ENCODE results near the gene NACA.
A peak's percentile ranks its signal among the peaks of the same experiment; 100 is the strongest.
"Not testable (repeated sequence)": the region's sequence is repeated elsewhere in the genome, so short reads cannot be mapped to it uniquely, and the experiment has no call there.

The NACA gene

DNA sequence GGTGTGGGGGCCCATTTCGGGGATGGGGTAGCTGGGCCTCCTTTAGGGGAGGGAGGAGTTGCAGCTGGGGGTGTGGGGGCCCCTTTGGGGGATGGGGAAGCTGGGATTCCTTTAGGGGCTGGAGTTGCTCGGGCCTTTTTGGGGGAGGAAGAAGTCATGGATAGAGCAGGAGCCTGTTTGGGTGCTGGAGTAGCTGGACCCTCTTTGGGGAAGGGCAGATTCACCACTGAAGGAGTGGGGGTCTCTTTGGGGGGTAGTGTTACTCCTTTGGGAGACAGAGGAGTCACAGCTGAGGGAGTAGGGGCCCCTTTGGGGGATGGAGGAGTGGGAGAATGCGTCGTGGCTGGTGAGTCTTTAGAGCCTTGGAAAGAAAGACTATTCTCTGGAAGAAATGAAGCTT lies 6.5 kb downstream of the NACA start:
- peaks cover 37% of the 10 kb centered on the region for H3K4me1 ChIP-seq (ENCODE audit: control insufficient read depth, insufficient read depth, low read length, poor library complexity, severe bottlenecking)

DNA sequence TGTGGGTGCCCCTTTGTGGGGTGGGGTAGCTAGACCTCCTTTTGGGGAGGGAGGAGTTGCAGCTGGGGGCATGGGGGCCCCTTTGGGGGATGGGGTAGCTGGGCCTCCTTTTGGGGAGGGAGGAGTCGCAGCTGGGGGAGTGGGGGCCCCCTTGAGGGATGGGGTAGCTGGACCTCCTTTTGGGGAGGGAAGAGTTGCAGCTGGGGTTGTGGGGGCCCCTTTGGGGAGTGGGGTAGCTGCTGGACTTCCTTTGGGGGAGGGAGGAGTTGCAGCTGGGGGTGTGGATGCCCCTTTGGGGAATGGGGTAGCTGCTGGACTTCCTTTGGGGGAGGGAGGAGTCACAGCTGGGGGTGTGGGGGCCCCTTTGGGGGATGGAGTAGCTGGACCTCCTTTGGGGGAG lies 7.0 kb downstream of the NACA start:
- Histone ChIP-seq H3K4me3 (ENCODE audit: insufficient read depth, low read depth, low read length, poor library complexity, severe bottlenecking) (no peak overlapping the region), H3K9me3 (ENCODE audit: control insufficient read depth, low read length) (no peaks in the 10 kb centered on the region), H3K4me1 (ENCODE audit: control insufficient read depth, insufficient read depth, low read length, poor library complexity, severe bottlenecking) (peaks cover 33% of the 10 kb centered on the region), H3K27ac (ENCODE audit: insufficient read depth, low read length, poor library complexity, severe bottlenecking) (no peak overlapping the region), H3K27me3 (replicated peaks; ENCODE audit: control insufficient read depth, insufficient read depth, low read length, poor library complexity, severe bottlenecking) (no peaks in the 10 kb centered on the region), H3K36me3 (ENCODE audit: control insufficient read depth, insufficient read depth, low read length) (peaks cover 73% of the 10 kb centered on the region)
- DNase-seq, result no peak

More for the DNA sequence above, 6.5 kb downstream of the NACA start:
- no peaks in the 10 kb centered on the region for H3K9me3 ChIP-seq (ENCODE audit: control insufficient read depth, low read length)
- H3K4me3 ChIP-seq (ENCODE audit: insufficient read depth, low read depth, low read length, poor library complexity, severe bottlenecking), result no peak overlapping the region
- H3K27me3 ChIP-seq (replicated peaks; ENCODE audit: control insufficient read depth, insufficient read depth, low read length, poor library complexity, severe bottlenecking), result no peaks in the 10 kb centered on the region
- no peak overlapping the region for H3K27ac ChIP-seq (ENCODE audit: insufficient read depth, low read length, poor library complexity, severe bottlenecking)
- no peak for DNase-seq
- H3K36me3 ChIP-seq (ENCODE audit: control insufficient read depth, insufficient read depth, low read length), result peaks cover 69% of the 10 kb centered on the region

DNA sequence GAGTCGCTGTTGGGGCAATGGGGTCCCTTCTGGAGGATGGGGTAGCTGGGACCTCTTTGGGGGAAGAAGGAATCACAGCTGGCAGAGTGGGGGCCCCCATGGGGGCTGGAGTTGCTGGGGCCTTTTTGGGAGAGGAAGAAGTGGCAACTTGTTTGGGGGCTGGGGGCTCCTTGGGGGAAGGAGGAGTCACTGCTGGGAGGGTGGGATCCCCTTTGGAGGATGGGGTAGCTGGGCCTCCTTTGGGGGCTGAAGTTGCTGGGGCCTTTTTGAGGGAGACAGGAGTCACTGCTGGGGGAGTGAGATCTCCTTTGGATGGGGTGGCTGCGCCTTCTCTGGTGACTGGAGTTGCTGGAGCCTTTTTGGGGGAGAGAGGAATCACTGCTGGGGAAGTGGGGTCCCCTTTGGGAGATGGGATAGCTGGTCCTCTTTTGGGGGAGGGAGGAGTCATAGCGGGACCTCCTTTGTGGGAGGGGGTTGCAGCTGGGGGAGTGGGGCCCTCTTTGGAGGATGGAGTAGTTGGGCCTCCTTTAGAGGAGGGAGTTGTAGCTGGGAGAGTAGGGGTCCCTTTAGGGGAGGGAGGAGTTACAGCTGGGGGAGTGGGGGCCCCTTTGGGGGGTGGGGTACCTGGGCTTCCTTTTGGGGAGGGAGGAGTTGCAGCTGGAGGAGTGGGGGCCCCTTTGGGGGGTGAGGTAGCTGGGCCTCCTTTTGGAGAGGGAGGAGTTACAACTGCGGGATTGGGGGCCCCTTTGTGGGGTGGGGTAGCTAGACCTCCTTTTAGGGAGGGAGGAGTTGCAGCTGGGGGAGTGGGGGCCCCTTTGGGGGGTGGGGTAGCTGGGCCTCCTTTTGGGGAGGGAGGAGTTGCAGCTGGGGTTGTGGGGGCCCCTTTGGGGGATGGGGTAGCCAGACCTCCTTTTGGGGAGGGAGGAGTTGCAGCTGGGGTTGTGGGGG lies 7.9 kb downstream of the NACA start:
- Histone ChIP-seq H3K9me3 (ENCODE audit: control insufficient read depth, low read length) (no peaks in the 10 kb centered on the region), H3K27me3 (replicated peaks; ENCODE audit: control insufficient read depth, insufficient read depth, low read length, poor library complexity, severe bottlenecking) (no peaks in the 10 kb centered on the region), H3K27ac (ENCODE audit: insufficient read depth, low read length, poor library complexity, severe bottlenecking) (peak overlapping the region; percentile 45), H3K4me1 (ENCODE audit: control insufficient read depth, insufficient read depth, low read length, poor library complexity, severe bottlenecking) (peaks cover 26% of the 10 kb centered on the region), H3K36me3 (ENCODE audit: control insufficient read depth, insufficient read depth, low read length) (peaks cover 83% of the 10 kb centered on the region), H3K4me3 (ENCODE audit: insufficient read depth, low read depth, low read length, poor library complexity, severe bottlenecking) (no peak overlapping the region)
- no peak for DNase-seq

DNA sequence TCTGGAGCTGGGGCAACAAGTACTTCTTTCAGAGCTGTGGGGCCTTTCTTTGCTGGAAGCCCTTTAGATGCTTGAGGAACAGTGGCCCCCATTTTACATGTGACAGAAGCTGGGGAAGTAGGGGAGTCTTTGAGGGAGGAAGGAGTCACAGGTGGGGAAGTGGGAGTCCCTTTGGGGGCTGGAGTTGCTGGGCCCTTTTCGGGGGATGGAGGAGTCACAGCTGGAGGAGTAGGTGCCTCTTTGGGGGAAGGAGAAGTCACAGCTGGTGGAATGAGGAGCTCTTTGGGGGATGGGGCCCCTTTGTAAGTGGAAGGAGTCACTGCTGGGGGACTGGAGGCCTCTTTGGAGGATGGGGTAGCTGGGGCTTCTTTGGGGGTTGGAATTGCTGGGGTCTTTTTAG lies 8.6 kb downstream of the NACA start:
- no peaks in the 10 kb centered on the region for H3K27me3 ChIP-seq (replicated peaks; ENCODE audit: control insufficient read depth, insufficient read depth, low read length, poor library complexity, severe bottlenecking)
- H3K36me3 ChIP-seq (ENCODE audit: control insufficient read depth, insufficient read depth, low read length), result peaks cover 81% of the 10 kb centered on the region
- H3K27ac ChIP-seq (ENCODE audit: insufficient read depth, low read length, poor library complexity, severe bottlenecking), result no peak overlapping the region
- no peak overlapping the region for H3K4me3 ChIP-seq (ENCODE audit: insufficient read depth, low read depth, low read length, poor library complexity, severe bottlenecking)
- no peak for DNase-seq
- H3K9me3 ChIP-seq (ENCODE audit: control insufficient read depth, low read length), result no peaks in the 10 kb centered on the region
- H3K4me1 ChIP-seq (ENCODE audit: control insufficient read depth, insufficient read depth, low read length, poor library complexity, severe bottlenecking), result peaks cover 19% of the 10 kb centered on the region

DNA sequence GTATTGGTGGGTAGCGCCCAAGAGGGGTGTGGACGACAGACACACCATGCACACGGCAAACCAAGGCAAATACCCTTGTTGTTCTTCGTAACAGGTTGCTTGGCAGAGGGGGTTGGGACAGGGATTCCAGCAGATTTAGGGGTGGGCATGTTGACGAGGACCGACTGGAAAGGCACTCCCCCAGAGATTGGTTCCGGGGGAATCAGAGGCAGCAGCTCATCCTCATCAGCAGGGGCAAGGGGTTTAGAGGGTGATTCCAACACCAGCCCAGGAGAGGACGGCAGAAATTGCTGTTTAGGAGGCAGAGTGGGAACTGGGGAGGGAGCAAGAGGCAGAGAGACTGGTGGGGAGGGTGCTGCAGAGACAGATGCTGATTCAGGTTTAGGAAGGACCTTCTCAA lies 9.3 kb downstream of the NACA start:
- H3K36me3 ChIP-seq (ENCODE audit: control insufficient read depth, insufficient read depth, low read length), result peaks cover 81% of the 10 kb centered on the region

DNA sequence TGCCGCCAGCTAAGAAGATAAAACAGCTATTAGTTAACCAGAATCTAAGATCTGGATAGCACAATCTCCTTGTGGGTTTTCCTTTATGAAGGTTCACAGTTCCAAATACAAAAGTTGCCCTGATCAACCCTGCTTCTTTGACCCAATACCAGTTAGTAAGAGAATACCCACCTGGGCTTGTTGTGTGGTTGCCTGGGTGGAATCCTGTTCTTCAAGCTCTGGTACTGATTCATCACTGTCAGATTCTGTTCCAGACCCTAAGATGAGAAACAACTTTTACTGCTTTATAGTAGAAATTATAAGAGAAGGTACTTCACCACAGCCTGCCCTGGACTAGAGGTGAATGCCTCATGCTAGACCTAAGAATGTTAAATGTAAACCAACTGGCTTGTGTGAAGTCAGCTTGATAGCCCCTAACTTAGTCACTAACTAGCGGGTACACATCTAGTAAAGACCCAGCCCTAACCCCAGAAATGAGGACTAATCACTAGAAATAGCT lies 10.6 kb downstream of the NACA start:
- Histone ChIP-seq H3K4me3 (ENCODE audit: insufficient read depth, low read depth, low read length, poor library complexity, severe bottlenecking) (no peak overlapping the region), H3K9me3 (ENCODE audit: control insufficient read depth, low read length) (no peaks in the 10 kb centered on the region), H3K27me3 (replicated peaks; ENCODE audit: control insufficient read depth, insufficient read depth, low read length, poor library complexity, severe bottlenecking) (no peaks in the 10 kb centered on the region), H3K4me1 (ENCODE audit: control insufficient read depth, insufficient read depth, low read length, poor library complexity, severe bottlenecking) (peaks cover 3% of the 10 kb centered on the region), H3K27ac (ENCODE audit: insufficient read depth, low read length, poor library complexity, severe bottlenecking) (no peak overlapping the region), H3K36me3 (ENCODE audit: control insufficient read depth, insufficient read depth, low read length) (peaks cover 69% of the 10 kb centered on the region)
- no peak for DNase-seq

More for the DNA sequence above, 9.3 kb downstream of the NACA start:
- Histone ChIP-seq H3K4me3 (ENCODE audit: insufficient read depth, low read depth, low read length, poor library complexity, severe bottlenecking) (no peak overlapping the region), H3K27ac (ENCODE audit: insufficient read depth, low read length, poor library complexity, severe bottlenecking) (no peak overlapping the region), H3K9me3 (ENCODE audit: control insufficient read depth, low read length) (no peaks in the 10 kb centered on the region), H3K4me1 (ENCODE audit: control insufficient read depth, insufficient read depth, low read length, poor library complexity, severe bottlenecking) (peaks cover 12% of the 10 kb centered on the region), H3K27me3 (replicated peaks; ENCODE audit: control insufficient read depth, insufficient read depth, low read length, poor library complexity, severe bottlenecking) (no peaks in the 10 kb centered on the region)
- no peak for DNase-seq

DNA sequence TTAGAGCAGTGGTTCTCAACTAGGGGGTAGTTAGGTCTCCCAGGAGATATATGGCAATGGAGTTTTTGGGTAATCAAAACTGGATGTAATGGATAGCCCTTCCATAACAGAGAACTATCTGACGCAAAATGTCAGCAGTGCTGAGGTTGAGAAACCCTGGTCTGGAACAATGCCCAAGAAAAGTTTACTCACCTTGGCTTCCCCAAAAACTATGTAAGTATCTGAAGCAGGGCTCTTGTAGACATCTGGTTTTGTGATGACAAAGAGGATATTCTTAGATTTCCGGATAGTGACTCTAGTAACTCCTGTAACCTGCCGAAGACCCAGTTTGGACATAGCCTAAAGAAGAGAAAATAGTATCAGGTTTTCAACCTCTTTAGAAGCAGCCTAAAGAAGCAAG lies 11.8 kb downstream of the NACA start:
- H3K4me1 ChIP-seq (ENCODE audit: control insufficient read depth, insufficient read depth, low read length, poor library complexity, severe bottlenecking), result no peaks in the 10 kb centered on the region
- no peak overlapping the region for H3K27ac ChIP-seq (ENCODE audit: insufficient read depth, low read length, poor library complexity, severe bottlenecking)
- H3K9me3 ChIP-seq (ENCODE audit: control insufficient read depth, low read length), result no peaks in the 10 kb centered on the region
- no peaks in the 10 kb centered on the region for H3K27me3 ChIP-seq (replicated peaks; ENCODE audit: control insufficient read depth, insufficient read depth, low read length, poor library complexity, severe bottlenecking)
- H3K36me3 ChIP-seq (ENCODE audit: control insufficient read depth, insufficient read depth, low read length), result peaks cover 62% of the 10 kb centered on the region
- no peak overlapping the region for H3K4me3 ChIP-seq (ENCODE audit: insufficient read depth, low read depth, low read length, poor library complexity, severe bottlenecking)
- DNase-seq, result no peak

DNA sequence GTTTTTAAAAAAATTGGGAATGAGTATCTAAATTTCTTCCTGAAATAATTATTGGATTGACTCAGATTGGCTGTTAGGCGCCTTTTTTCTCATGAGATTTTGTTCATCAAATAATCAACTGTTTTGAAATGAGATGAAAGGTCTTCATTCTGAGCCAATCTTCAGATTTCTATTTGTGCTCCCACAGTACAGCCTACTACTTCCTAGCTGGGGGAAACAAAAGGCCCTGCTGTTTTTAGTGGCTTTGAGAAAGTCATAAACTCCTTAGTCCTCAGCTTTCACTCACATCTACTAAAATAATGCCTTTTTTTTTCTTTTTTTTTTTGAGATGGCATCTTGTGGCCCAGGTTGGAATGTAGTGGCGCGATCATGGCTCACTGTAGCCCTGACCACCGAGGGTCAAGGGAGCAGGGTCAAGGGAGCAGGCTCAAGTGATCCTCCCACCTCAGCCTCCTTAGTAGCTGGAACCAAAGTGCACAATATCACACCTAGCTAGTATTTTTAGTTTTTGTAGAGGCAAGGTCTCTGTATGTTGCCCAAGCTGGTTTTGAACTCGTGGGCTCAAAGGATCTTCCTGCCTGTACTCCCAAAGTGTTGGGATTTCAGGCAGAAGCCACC lies 15.2 kb downstream of the NACA start:
- H3K36me3 ChIP-seq (ENCODE audit: control insufficient read depth, insufficient read depth, low read length), result peaks cover 37% of the 10 kb centered on the region
- no peak overlapping the region for H3K27ac ChIP-seq (ENCODE audit: insufficient read depth, low read length, poor library complexity, severe bottlenecking)
- H3K4me1 ChIP-seq (ENCODE audit: control insufficient read depth, insufficient read depth, low read length, poor library complexity, severe bottlenecking), result no peaks in the 10 kb centered on the region
- H3K9me3 ChIP-seq (ENCODE audit: control insufficient read depth, low read length), result no peaks in the 10 kb centered on the region
- H3K4me3 ChIP-seq (ENCODE audit: insufficient read depth, low read depth, low read length, poor library complexity, severe bottlenecking), result no peak overlapping the region
- H3K27me3 ChIP-seq (replicated peaks; ENCODE audit: control insufficient read depth, insufficient read depth, low read length, poor library complexity, severe bottlenecking), result no peaks in the 10 kb centered on the region
- DNase-seq, result no peak

DNA sequence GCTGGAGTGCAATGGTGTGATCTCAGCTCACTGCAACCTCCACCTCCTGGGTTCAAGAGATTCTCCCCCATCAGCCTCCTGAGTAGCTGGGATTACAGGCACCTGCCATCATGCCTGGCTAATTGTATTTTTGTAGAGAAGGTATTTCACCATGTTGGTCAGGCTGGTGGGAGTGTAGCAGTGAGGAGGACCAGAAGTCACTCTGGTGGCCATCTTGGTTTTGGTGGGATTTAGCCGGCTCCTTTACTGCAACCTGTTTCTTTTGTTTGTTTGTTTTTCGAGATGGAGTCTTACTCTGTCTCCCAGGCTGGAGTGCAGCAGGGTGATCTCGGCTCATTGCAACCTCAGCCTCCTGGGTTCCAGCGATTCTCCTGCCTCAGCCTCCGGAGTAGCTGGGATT lies 20.6 kb downstream of the NACA start:
- not testable (repeated sequence) for H3K4me1 ChIP-seq (ENCODE audit: control insufficient read depth, insufficient read depth, low read length, poor library complexity, severe bottlenecking); H3K27ac ChIP-seq (ENCODE audit: insufficient read depth, low read length, poor library complexity, severe bottlenecking); H3K9me3 ChIP-seq (ENCODE audit: control insufficient read depth, low read length); DNase-seq; H3K36me3 ChIP-seq (ENCODE audit: control insufficient read depth, insufficient read depth, low read length); H3K27me3 ChIP-seq (replicated peaks; ENCODE audit: control insufficient read depth, insufficient read depth, low read length, poor library complexity, severe bottlenecking); H3K4me3 ChIP-seq (ENCODE audit: insufficient read depth, low read depth, low read length, poor library complexity, severe bottlenecking)

DNA sequence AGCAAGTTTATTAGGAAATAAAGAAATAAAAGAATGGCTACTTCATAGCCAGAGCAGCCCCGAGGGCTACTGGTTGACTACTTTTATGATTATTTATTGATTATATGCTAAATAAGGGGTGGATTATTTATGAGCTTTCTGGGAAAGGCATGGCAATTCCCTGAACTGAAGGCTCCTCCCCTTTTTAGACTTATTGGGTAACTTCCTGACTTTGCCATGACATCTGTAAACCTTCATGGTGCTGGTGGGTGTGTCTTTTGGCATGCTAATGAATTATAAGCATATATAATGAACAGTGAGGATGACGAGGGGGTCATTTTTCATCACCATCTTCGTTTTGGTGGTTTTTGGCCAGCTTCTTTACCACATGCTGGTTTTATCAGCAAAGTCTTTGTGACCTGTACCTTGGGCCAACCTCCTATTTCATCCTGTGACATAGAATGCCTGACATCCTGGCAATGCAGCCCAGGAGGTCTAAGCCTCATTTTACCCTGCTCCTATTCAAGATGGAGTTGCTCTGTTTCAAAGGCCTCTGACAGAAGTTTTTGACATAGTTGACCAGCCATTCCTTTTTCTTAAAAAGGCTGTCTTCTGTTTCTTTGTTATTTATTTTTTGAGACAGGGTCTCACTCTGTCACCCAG lies 26.0 kb downstream of the NACA start:
- Histone ChIP-seq H3K27me3 (replicated peaks; ENCODE audit: control insufficient read depth, insufficient read depth, low read length, poor library complexity, severe bottlenecking) (no peaks in the 10 kb centered on the region), H3K4me1 (ENCODE audit: control insufficient read depth, insufficient read depth, low read length, poor library complexity, severe bottlenecking) (no peaks in the 10 kb centered on the region), H3K4me3 (ENCODE audit: insufficient read depth, low read depth, low read length, poor library complexity, severe bottlenecking) (no peak overlapping the region), H3K9me3 (ENCODE audit: control insufficient read depth, low read length) (no peaks in the 10 kb centered on the region), H3K36me3 (ENCODE audit: control insufficient read depth, insufficient read depth, low read length) (no peaks in the 10 kb centered on the region), H3K27ac (ENCODE audit: insufficient read depth, low read length, poor library complexity, severe bottlenecking) (no peak overlapping the region)
- no peak for DNase-seq

Data from effector memory CD4-positive, alpha-beta T cell (primary cell).